Choroid plexus epithelial cell (primary cell): Measurements from ENCODE around the gene CAP2.
"Not testable (repeated sequence)": the region's sequence is repeated elsewhere in the genome, so short reads cannot be mapped to it uniquely, and the experiment has no call there.

Source experiments
- DNase-seq: peaks from one replicate; pipeline ENCODE4 v3.0.0-alpha.2; 2010; ENCODE audit warnings: low read depth
- H3K4me3 ChIP-seq: 2 replicates; pipeline ENCODE4 v1.5.1; 2011; ENCODE audit warnings: low read depth, mild to moderate bottlenecking, control low read depth, low read length, moderate library complexity
- TF ChIP-seq, protein P1 (sequence below): conservative IDR thresholded peaks from 2 replicates; pipeline ENCODE4 v1.5.1; 2011; ENCODE audit warnings: low read depth, mild to moderate bottlenecking, control low read depth, inconsistent platforms, low read length, moderate library complexity

The CAP2 gene

DNA sequence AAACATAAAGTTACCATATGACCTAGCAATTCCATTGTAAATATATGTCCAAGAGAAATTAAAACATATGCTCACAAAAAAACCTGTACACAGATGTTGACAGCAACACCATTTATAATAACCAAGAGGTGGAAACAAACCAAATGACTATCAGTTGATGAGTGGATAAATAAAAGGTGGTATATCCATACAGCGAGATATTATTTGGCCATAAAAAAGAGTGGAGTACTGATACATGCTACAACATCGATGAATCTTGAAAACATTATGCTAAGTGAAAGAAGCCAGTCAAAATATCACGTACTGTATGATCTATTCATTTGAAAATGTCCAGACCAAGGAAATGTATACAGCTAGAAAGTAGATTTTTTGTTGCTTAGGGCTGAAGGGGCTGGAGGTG, 2.9 kb downstream of the CAP2 start:
- H3K4me3 ChIP-seq = no peak overlapping the region
- no peak for DNase-seq
- TF ChIP-seq, protein P1, sequence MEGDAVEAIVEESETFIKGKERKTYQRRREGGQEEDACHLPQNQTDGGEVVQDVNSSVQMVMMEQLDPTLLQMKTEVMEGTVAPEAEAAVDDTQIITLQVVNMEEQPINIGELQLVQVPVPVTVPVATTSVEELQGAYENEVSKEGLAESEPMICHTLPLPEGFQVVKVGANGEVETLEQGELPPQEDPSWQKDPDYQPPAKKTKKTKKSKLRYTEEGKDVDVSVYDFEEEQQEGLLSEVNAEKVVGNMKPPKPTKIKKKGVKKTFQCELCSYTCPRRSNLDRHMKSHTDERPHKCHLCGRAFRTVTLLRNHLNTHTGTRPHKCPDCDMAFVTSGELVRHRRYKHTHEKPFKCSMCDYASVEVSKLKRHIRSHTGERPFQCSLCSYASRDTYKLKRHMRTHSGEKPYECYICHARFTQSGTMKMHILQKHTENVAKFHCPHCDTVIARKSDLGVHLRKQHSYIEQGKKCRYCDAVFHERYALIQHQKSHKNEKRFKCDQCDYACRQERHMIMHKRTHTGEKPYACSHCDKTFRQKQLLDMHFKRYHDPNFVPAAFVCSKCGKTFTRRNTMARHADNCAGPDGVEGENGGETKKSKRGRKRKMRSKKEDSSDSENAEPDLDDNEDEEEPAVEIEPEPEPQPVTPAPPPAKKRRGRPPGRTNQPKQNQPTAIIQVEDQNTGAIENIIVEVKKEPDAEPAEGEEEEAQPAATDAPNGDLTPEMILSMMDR = no peak

DNA sequence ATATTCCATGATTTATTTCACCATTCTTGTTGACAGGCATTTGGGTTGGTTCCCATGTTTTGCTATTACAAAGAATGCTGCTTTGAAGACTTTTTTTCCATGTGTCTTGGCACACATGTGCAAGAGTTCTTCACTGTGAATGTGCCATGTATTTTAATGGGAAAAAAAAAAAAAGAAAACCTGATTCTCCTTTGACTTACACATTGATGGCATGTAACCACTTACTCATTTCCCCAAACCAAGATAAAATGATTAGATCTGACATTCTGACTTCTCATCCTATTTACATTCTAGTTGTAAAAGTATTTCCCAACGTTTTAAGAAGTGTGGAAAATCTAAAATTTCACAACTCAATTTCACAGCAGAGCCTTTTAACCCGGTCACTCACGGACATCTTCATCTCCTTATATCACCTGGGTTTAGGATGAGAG, 4.4 kb downstream of the CAP2 start:
- TF ChIP-seq, protein P1 = no peak

GRCh38 chr6:17405181-17405943, 12.0 kb downstream of the CAP2 start:
- DNase-seq = not testable (repeated sequence)

More for the DNA sequence above, 4.4 kb downstream of the CAP2 start:
- no peak overlapping the region for H3K4me3 ChIP-seq
- peak; percentile 89 for DNase-seq

DNA sequence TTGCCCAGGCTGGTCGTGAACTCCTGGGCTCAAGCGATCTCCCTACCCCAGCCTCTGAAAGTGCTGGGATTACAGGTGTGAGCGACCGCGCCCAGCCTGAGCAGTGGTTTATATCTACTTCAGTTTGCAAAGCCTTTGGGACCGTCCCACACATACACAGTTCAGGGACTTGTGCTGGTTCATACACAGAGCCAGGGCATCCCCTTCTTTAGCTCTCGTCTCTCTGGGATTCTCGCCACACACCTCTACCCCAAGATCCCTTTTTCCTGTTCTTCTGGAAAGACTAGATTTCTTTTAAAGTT, 12.5 kb downstream of the CAP2 start:
- H3K4me3 ChIP-seq = no peak overlapping the region
- TF ChIP-seq, protein P1 = no peak
- no peak for DNase-seq

More at GRCh38 chr6:17405181-17405943, 12.0 kb downstream of the CAP2 start:
- H3K4me3 ChIP-seq = not testable (repeated sequence)

- DNase-seq = no peak
Measured at GRCh38 chr6:17408081-17408480, 14.7 kb downstream of the CAP2 start.

DNA sequence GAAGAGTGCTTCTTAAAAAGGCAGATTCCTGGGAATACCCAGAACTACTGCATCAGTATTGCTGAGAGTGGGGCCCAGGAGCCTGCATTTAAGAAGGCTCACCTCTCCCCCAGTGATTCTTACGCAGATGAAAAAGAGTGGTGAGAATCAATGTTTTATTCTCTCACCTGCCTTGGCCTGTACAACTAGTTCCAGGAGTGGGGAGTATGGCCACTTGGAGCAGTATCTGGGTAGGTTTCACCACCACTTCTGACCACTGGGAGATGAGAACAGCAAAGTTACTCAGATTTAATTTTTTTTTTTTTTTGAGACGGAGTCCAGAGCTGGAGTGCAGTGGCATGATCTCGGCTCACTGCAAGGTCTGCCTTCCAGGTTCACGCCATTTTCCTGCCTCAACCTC, 16.9 kb downstream of the CAP2 start:
- H3K4me3 ChIP-seq = no peak overlapping the region
- DNase-seq = no peak
- TF ChIP-seq, protein P1 = no peak

More at GRCh38 chr6:17408081-17408480, 14.7 kb downstream of the CAP2 start:
- TF ChIP-seq, protein P1 = no peak
- H3K4me3 ChIP-seq = no peak overlapping the region

DNA sequence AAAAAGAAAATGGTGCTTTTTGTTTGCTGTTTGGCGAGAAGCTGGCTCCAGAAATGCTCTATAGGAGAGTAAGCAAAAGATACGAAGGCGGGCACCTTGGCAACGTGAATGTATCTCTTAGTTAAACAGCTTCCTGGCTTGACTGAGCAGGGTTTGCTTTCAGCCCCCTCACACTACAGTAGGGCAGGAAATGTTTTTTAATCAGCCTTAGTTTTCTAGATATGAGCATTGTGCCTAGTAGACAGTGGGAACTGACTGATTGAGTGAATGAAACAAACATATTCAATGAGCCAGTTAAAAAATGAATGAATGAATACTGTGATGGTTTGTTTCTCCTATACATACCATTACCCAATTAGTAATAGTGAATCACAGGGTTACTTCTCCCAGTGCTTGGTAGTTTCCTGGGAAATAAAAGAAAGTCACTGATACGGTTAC, 19.9 kb downstream of the CAP2 start:
- no peak overlapping the region for H3K4me3 ChIP-seq
- DNase-seq = peak; percentile 19
- TF ChIP-seq, protein P1 = no peak

GRCh38 chr6:17414395-17414794, 21.0 kb downstream of the CAP2 start:
- DNase-seq, H3K4me3 ChIP-seq: not testable (repeated sequence)
